ENCODE data around the gene C11orf21.

DNA sequence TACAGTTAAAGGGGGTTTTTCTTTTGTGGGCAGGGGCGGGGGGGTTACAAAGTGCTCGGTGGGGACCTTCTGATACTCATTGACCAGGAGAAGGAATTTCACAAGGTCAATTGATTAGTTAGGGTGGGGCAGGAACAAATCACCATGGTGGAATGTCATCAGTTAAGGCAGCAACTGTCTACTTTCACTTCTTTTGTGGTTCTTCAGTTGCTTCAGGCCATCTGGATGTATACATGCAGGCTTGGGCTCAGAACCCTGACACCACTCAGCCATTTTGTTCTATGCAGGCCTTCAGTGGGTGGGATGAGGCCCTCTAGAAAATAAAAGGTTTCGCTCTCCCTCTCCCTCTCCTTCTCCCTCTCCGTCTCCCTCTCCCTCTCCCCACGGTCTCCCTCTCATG, 29.7 kb upstream of the C11orf21 start:
- TF ChIP-seq, protein P1, sequence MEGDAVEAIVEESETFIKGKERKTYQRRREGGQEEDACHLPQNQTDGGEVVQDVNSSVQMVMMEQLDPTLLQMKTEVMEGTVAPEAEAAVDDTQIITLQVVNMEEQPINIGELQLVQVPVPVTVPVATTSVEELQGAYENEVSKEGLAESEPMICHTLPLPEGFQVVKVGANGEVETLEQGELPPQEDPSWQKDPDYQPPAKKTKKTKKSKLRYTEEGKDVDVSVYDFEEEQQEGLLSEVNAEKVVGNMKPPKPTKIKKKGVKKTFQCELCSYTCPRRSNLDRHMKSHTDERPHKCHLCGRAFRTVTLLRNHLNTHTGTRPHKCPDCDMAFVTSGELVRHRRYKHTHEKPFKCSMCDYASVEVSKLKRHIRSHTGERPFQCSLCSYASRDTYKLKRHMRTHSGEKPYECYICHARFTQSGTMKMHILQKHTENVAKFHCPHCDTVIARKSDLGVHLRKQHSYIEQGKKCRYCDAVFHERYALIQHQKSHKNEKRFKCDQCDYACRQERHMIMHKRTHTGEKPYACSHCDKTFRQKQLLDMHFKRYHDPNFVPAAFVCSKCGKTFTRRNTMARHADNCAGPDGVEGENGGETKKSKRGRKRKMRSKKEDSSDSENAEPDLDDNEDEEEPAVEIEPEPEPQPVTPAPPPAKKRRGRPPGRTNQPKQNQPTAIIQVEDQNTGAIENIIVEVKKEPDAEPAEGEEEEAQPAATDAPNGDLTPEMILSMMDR (IDR thresholded peaks at IDR 0.05), result no peak
- TF ChIP-seq POLR2AphosphoS5 (IDR thresholded peaks at IDR 0.05) (no peak), POLR2A (IDR thresholded peaks at IDR 0.05) (no peak)
